ENCODE results near the gene MINDY1.

The MINDY1 gene

GRCh38 chr1:151047591-151047924 lies 40.9 kb upstream of the MINDY1 start, which contains the start of gene C1orf56:
TSS of gene C1orf56 (plus strand) at chr1:151047751. CDS start at chr1:151047848, 97 bp downstream.
- Histone ChIP-seq H3K9ac (ENCODE audit: low read length in 5 of 5) (peak within 1 kb of the TSS; percentile 66 to 92 (median 86)), H3K27ac (ENCODE audit: low read depth, low read length) (peak within 1 kb of the TSS; percentile 50), H3K36me3 (ENCODE audit: control insufficient read depth in 5 of 5, insufficient read depth in 5 of 5, low read length in 5 of 5) (peaks cover 7 to 15% (median 12%) of the 10 kb centered on the region in 5 donors), H3K4me3 (ENCODE audit: low read depth in 1 of 5, low read length in 5 of 5) (peak within 1 kb of the TSS; percentile 79 to 91 (median 82)), H3K4me1 (ENCODE audit: control insufficient read depth in 5 of 5, insufficient read depth in 5 of 5, low read length in 5 of 5) (peaks cover 2 to 22% (median 15%) of the 10 kb centered on the region in 5 donors), H3K27me3 (ENCODE audit: control insufficient read depth in 5 of 5, insufficient read depth in 4 of 5, low read length in 5 of 5) (no peaks in the 10 kb centered on the region), H3K9me3 (ENCODE audit: control insufficient read depth in 5 of 5, low read length in 5 of 5) (no peaks in the 10 kb centered on the region)

- Histone ChIP-seq H3K9ac (ENCODE audit: low read length in 5 of 5) (no peak overlapping the region), H3K27me3 (ENCODE audit: control insufficient read depth in 5 of 5, insufficient read depth in 4 of 5, low read length in 5 of 5) (no peaks in the 10 kb centered on the region), H3K4me3 (ENCODE audit: low read depth in 1 of 5, low read length in 5 of 5) (no peak overlapping the region), H3K9me3 (ENCODE audit: control insufficient read depth in 5 of 5, low read length in 5 of 5) (no peaks in the 10 kb centered on the region), H3K27ac (ENCODE audit: low read depth, low read length) (no peak overlapping the region), H3K4me1 (ENCODE audit: control insufficient read depth in 5 of 5, insufficient read depth in 5 of 5, low read length in 5 of 5) (peaks cover 0 to 11% (median 7%) of the 10 kb centered on the region in 5 donors), H3K36me3 (ENCODE audit: control insufficient read depth in 5 of 5, insufficient read depth in 5 of 5, low read length in 5 of 5) (no peaks in the 10 kb centered on the region)
These were observed 36.5 kb upstream of the MINDY1 start for GRCh38 chr1:151043163-151043562.

DNA sequence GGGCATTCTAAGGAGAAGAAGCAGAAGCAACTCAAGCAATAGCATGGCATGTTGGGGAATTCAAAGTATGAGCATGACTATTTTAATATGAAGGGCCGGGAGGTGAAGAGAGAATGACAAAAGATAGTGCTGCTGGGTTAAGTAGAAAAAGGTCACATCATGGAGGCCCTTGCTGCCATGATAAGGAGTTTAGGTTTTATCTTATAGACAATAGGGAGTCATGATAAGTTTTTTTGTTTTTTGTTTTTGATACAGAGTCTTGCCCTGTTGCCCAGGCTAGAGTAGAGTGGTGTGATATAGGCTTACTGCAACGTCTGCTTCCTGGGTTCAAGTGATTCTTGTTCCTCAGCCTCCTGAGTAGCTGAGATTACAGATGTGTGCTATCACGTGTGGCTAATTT lies 32.8 kb upstream of the MINDY1 start:
- Histone ChIP-seq H3K27ac (ENCODE audit: low read depth, low read length) (no peak overlapping the region), H3K4me1 (ENCODE audit: control insufficient read depth in 5 of 5, insufficient read depth in 5 of 5, low read length in 5 of 5) (no peaks in the 10 kb centered on the region), H3K36me3 (ENCODE audit: control insufficient read depth in 5 of 5, insufficient read depth in 5 of 5, low read length in 5 of 5) (peaks cover 6 to 11% (median 9%) of the 10 kb centered on the region in 5 donors), H3K9ac (ENCODE audit: low read length in 5 of 5) (no peak overlapping the region), H3K4me3 (ENCODE audit: low read depth in 1 of 5, low read length in 5 of 5) (no peak overlapping the region), H3K9me3 (ENCODE audit: control insufficient read depth in 5 of 5, low read length in 5 of 5) (no peaks in the 10 kb centered on the region), H3K27me3 (ENCODE audit: control insufficient read depth in 5 of 5, insufficient read depth in 4 of 5, low read length in 5 of 5) (no peaks in the 10 kb centered on the region)

- Histone ChIP-seq H3K36me3 (ENCODE audit: control insufficient read depth in 5 of 5, insufficient read depth in 5 of 5, low read length in 5 of 5) (peaks cover 6 to 22% (median 20%) of the 10 kb centered on the region in 5 donors), H3K27ac (ENCODE audit: low read depth, low read length) (no peak overlapping the region), H3K4me1 (ENCODE audit: control insufficient read depth in 5 of 5, insufficient read depth in 5 of 5, low read length in 5 of 5) (peaks cover 0 to 5% (median 0%) of the 10 kb centered on the region in 5 donors)
These were observed 30.3 kb upstream of the MINDY1 start for GRCh38 chr1:151037032-151037431.

DNA sequence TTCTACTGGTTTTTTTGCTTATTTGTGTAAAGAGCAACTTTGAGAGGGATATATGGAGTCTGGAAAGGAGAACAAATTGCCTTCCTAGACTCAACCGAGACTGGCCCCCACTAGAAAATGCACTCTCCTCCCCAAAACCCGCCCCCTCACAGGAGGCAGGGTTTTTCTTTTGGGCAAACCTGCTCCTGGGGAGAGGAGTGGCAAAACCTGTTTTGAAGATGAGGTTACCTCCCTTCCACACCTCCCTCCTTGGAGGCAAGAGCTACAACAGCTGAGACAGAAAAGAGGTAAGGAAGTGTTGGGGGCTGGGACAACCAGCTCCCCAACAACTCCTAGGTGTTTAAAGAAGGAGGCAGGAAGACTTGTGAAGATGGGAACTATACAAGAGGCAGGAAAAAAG lies 29.7 kb upstream of the MINDY1 start, which contains the start of gene BNIPL:
Gene BNIPL, plus strand, starts transcription at position 231 of the 400 bp plus-strand sequence. Its CDS starts 140 bp downstream, at position 371.
- H3K36me3 ChIP-seq (ENCODE audit: control insufficient read depth in 5 of 5, insufficient read depth in 5 of 5, low read length in 5 of 5) = peaks cover 9 to 25% (median 22%) of the 10 kb centered on the region in 5 donors
- peak within 1 kb of the TSS in 1 of 5 donors; percentile 24 for H3K9ac ChIP-seq (ENCODE audit: low read length in 5 of 5)
- peaks cover 0 to 5% (median 0%) of the 10 kb centered on the region in 5 donors for H3K4me1 ChIP-seq (ENCODE audit: control insufficient read depth in 5 of 5, insufficient read depth in 5 of 5, low read length in 5 of 5)
- H3K9me3 ChIP-seq (ENCODE audit: control insufficient read depth in 5 of 5, low read length in 5 of 5) = no peaks in the 10 kb centered on the region
- no peak within 1 kb of the TSS for H3K27ac ChIP-seq (ENCODE audit: low read depth, low read length)
- no peaks in the 10 kb centered on the region for H3K27me3 ChIP-seq (ENCODE audit: control insufficient read depth in 5 of 5, insufficient read depth in 4 of 5, low read length in 5 of 5)
- H3K4me3 ChIP-seq (ENCODE audit: low read depth in 1 of 5, low read length in 5 of 5) = no peak within 1 kb of the TSS

More at GRCh38 chr1:151037032-151037431, 30.3 kb upstream of the MINDY1 start:
- Histone ChIP-seq H3K9me3 (ENCODE audit: control insufficient read depth in 5 of 5, low read length in 5 of 5) (no peaks in the 10 kb centered on the region), H3K27me3 (ENCODE audit: control insufficient read depth in 5 of 5, insufficient read depth in 4 of 5, low read length in 5 of 5) (no peaks in the 10 kb centered on the region), H3K4me3 (ENCODE audit: low read depth in 1 of 5, low read length in 5 of 5) (no peak overlapping the region), H3K9ac (ENCODE audit: low read length in 5 of 5) (peak overlapping the region in 1 of 5 donors; percentile 7)

DNA sequence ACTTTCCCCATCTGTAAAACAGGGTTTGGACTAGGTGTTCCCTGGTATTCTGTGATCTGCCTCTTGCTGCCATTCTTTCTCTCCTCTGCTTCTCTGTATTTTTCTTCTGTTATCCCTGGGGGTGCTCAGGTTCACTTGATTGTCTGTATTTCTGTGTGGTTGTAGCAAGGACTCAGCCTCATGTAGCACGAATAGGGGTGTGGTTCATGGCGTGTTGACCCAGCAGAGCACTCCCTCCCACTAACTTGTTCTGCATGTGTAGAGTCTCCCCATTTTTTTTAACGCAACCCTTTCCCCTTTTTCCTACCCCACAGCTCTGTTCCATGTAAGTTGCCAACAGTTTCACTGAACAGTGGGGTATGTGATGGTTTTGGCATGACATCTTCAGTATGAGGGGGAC lies 28.5 kb upstream of the MINDY1 start:
- Histone ChIP-seq H3K4me1 (ENCODE audit: control insufficient read depth in 5 of 5, insufficient read depth in 5 of 5, low read length in 5 of 5) (peaks cover 0 to 5% (median 0%) of the 10 kb centered on the region in 5 donors), H3K4me3 (ENCODE audit: low read depth in 1 of 5, low read length in 5 of 5) (no peak overlapping the region), H3K9me3 (ENCODE audit: control insufficient read depth in 5 of 5, low read length in 5 of 5) (no peaks in the 10 kb centered on the region), H3K27me3 (ENCODE audit: control insufficient read depth in 5 of 5, insufficient read depth in 4 of 5, low read length in 5 of 5) (no peaks in the 10 kb centered on the region), H3K9ac (ENCODE audit: low read length in 5 of 5) (no peak overlapping the region), H3K36me3 (ENCODE audit: control insufficient read depth in 5 of 5, insufficient read depth in 5 of 5, low read length in 5 of 5) (peaks cover 12 to 37% (median 33%) of the 10 kb centered on the region in 5 donors), H3K27ac (ENCODE audit: low read depth, low read length) (no peak overlapping the region)

DNA sequence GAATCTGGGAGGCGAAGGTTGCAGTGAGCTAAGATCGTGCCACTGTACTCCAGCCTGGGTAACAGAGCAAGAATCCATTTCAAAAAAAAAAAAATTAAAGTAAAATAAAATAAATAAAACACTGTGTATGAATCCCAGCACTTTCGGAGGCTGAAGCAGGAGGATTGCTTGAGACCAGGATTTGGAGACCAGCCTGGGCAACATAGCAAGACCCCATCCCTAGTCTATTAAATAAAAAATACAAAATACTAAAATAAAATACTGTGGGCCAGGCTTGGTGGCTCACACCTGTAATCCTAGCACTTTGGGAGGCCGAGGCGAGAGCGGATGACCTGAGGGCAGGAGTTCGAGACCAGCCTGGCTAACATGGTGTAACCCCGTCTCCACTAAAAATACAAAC lies 25.5 kb upstream of the MINDY1 start:
- H3K9ac ChIP-seq (ENCODE audit: low read length in 5 of 5) = no peak overlapping the region
- H3K27me3 ChIP-seq (ENCODE audit: control insufficient read depth in 5 of 5, insufficient read depth in 4 of 5, low read length in 5 of 5) = no peaks in the 10 kb centered on the region
- H3K36me3 ChIP-seq (ENCODE audit: control insufficient read depth in 5 of 5, insufficient read depth in 5 of 5, low read length in 5 of 5) = peaks cover 16 to 62% (median 50%) of the 10 kb centered on the region in 5 donors
- H3K27ac ChIP-seq (ENCODE audit: low read depth, low read length) = no peak overlapping the region
- peaks cover 0 to 5% (median 0%) of the 10 kb centered on the region in 5 donors for H3K4me1 ChIP-seq (ENCODE audit: control insufficient read depth in 5 of 5, insufficient read depth in 5 of 5, low read length in 5 of 5)
- no peak overlapping the region for H3K4me3 ChIP-seq (ENCODE audit: low read depth in 1 of 5, low read length in 5 of 5)
- H3K9me3 ChIP-seq (ENCODE audit: control insufficient read depth in 5 of 5, low read length in 5 of 5) = no peaks in the 10 kb centered on the region

- Histone ChIP-seq H3K27me3 (ENCODE audit: control insufficient read depth in 5 of 5, insufficient read depth in 4 of 5, low read length in 5 of 5) (no peaks in the 10 kb centered on the region), H3K9me3 (ENCODE audit: control insufficient read depth in 5 of 5, low read length in 5 of 5) (no peaks in the 10 kb centered on the region), H3K4me1 (ENCODE audit: control insufficient read depth in 5 of 5, insufficient read depth in 5 of 5, low read length in 5 of 5) (peaks cover 0 to 7% (median 3%) of the 10 kb centered on the region in 5 donors), H3K36me3 (ENCODE audit: control insufficient read depth in 5 of 5, insufficient read depth in 5 of 5, low read length in 5 of 5) (peaks cover 10 to 56% (median 41%) of the 10 kb centered on the region in 5 donors), H3K27ac (ENCODE audit: low read depth, low read length) (no peak overlapping the region), H3K9ac (ENCODE audit: low read length in 5 of 5) (no peak overlapping the region), H3K4me3 (ENCODE audit: low read depth in 1 of 5, low read length in 5 of 5) (no peak overlapping the region)
These were observed 19.8 kb upstream of the MINDY1 start for GRCh38 chr1:151026460-151026859.

DNA sequence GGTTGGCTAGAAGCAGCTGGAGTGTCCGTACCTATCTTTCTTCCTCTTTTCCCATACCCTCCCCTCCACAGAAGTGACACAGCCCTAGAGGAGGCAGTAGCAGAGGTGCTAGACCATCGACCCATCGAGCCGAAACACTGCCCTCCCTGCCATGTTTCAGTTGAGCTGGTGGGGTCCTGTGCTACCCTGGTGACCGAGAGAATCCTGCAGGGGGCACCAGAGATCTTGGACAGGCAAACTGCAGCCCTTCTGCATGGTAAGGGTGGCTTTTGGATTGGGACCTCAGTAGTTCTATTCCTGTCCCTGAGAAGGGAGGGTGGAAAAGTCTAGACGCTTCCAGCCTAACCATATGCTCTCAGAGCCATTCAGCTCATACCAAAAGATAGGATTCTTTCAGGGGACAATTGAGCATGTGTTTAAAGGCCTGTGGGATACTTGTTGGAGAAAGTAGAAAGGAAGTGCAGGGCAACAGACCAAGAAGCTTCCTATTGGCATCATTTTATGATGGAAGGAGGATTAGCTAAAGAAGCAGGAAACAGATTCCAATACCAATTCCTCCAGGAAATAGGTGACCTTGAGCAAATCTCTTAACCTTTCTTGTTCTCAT lies 17.9 kb upstream of the MINDY1 start:
- peaks cover 6 to 38% (median 23%) of the 10 kb centered on the region in 5 donors for H3K36me3 ChIP-seq (ENCODE audit: control insufficient read depth in 5 of 5, insufficient read depth in 5 of 5, low read length in 5 of 5)

DNA sequence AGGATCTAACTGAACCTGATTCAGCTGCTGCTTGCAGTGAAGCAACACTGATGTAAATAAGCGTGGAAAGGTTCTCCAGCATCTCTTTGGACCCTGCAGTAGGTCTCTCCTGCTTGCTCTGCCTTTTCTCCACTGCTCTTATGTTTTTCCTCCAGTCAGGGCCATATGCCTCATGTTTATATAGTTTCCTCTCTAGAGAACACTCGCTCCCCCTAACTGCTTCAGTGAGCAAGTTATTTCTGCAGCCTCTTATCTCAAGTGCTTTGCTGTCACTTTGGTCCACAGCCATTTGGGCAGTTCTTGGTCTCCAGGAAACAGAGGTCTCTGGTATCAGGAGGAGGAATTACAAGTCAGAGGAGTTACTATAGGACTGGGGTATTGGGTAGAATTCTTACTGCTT lies 6.8 kb upstream of the MINDY1 start:
- H3K4me3 ChIP-seq (ENCODE audit: low read depth in 1 of 5, low read length in 5 of 5) = no peak overlapping the region
- peaks cover 0 to 25% (median 23%) of the 10 kb centered on the region in 5 donors for H3K4me1 ChIP-seq (ENCODE audit: control insufficient read depth in 5 of 5, insufficient read depth in 5 of 5, low read length in 5 of 5)
- no peaks in the 10 kb centered on the region for H3K27me3 ChIP-seq (ENCODE audit: control insufficient read depth in 5 of 5, insufficient read depth in 4 of 5, low read length in 5 of 5)
- no peak overlapping the region for H3K27ac ChIP-seq (ENCODE audit: low read depth, low read length)
- peaks cover 5 to 11% (median 10%) of the 10 kb centered on the region in 5 donors for H3K36me3 ChIP-seq (ENCODE audit: control insufficient read depth in 5 of 5, insufficient read depth in 5 of 5, low read length in 5 of 5)
- H3K9ac ChIP-seq (ENCODE audit: low read length in 5 of 5) = no peak overlapping the region
- no peaks in the 10 kb centered on the region for H3K9me3 ChIP-seq (ENCODE audit: control insufficient read depth in 5 of 5, low read length in 5 of 5)

More for the DNA sequence above, 17.9 kb upstream of the MINDY1 start:
- Histone ChIP-seq H3K4me1 (ENCODE audit: control insufficient read depth in 5 of 5, insufficient read depth in 5 of 5, low read length in 5 of 5) (peaks cover 0 to 7% (median 3%) of the 10 kb centered on the region in 5 donors), H3K9me3 (ENCODE audit: control insufficient read depth in 5 of 5, low read length in 5 of 5) (no peaks in the 10 kb centered on the region), H3K27ac (ENCODE audit: low read depth, low read length) (no peak overlapping the region), H3K9ac (ENCODE audit: low read length in 5 of 5) (no peak overlapping the region), H3K4me3 (ENCODE audit: low read depth in 1 of 5, low read length in 5 of 5) (no peak overlapping the region), H3K27me3 (ENCODE audit: control insufficient read depth in 5 of 5, insufficient read depth in 4 of 5, low read length in 5 of 5) (no peaks in the 10 kb centered on the region)
